IMR-90 (cell line): ENCODE data around the gene GRB10. TPM values are rescaled to one million over a fixed set of nuclear protein-coding genes. Genes with fewer than 3 reads are reported as not detected.
A peak's percentile ranks its signal among the peaks of the same experiment; 100 is the strongest.

Experiments used
- ATAC-seq: fragments of 200-7000 bp; cut with Tn5 transposase; 2 replicates; pipeline ENCODE4 v1.9.1; 2020; ENCODE audit warnings: low read depth, mild to moderate bottlenecking, moderate library complexity
- Bru-seq: library from RNA; stranded (reverse); fragments of 400-500 nt; gene quantifications from one replicate; lab custom pipeline; 2021; lab: Mats Ljungman, UMichigan
- BruChase-seq, 2 experiments: library from RNA; stranded (reverse); fragments of 400-500 nt; gene quantifications; one replicate each; lab custom pipeline; 2021; lab: Mats Ljungman, UMichigan
- BruUV-seq: library from RNA; stranded (reverse); fragments of 400-500 nt; replicated peaks from 2 replicates; lab custom pipeline; 2021; lab: Mats Ljungman, UMichigan
- CTCF ChIA-PET: fragments of 300-600 bp; formaldehyde crosslinking; extraction: SDS; loops from one replicate; lab custom pipeline; 2021; ENCODE audit warnings: antibody characterized with exemption; lab: Yijun Ruan, JAX
- POLR2A ChIA-PET: fragments of 300-600 bp; sonication (Branson Sonifier 250); formaldehyde crosslinking; loops from one replicate; lab custom pipeline; 2022; ENCODE audit warnings: antibody characterized with exemption; ENCODE audit not compliant: unreplicated experiment; lab: Charles Lee
- DNase-seq: peaks from one replicate; pipeline ENCODE4 v3.0.0; 2013
- H2AFZ ChIP-seq: replicated peaks from 2 replicates; pipeline ENCODE3; 2013; ENCODE audit warnings: low read length, mild to moderate bottlenecking; ENCODE audit not compliant: poor library complexity
- H2AK5ac ChIP-seq: 2 replicates; pipeline ENCODE4 v1.6.1; 2013; ENCODE audit warnings: low read depth, low read length, inconsistent platforms
- H2AK9ac ChIP-seq: replicated peaks from 2 replicates; pipeline ENCODE3; 2013; ENCODE audit warnings: mild to moderate bottlenecking, low read depth, low read length, moderate library complexity; ENCODE audit not compliant: poor library complexity
- H2BK120ac ChIP-seq: 2 replicates; pipeline ENCODE4 v1.6.1; 2013; ENCODE audit warnings: low read depth, low read length, inconsistent platforms
- H2BK15ac ChIP-seq: 3 replicates; pipeline ENCODE4 v1.6.1; 2013; ENCODE audit warnings: low read depth, low read length, inconsistent platforms
- H2BK20ac ChIP-seq: 2 replicates; pipeline ENCODE4 v1.6.1; 2013; ENCODE audit warnings: low read depth, mild to moderate bottlenecking, inconsistent platforms, low read length, moderate library complexity
- H2BK5ac ChIP-seq: 2 replicates; pipeline ENCODE4 v1.6.1; 2013; ENCODE audit warnings: mild to moderate bottlenecking, low read depth, low read length, inconsistent platforms; ENCODE audit not compliant: poor library complexity, severe bottlenecking
- H3K14ac ChIP-seq: replicated peaks from 2 replicates; pipeline ENCODE4 v1.6.1; 2013; ENCODE audit warnings: low read depth, low read length, inconsistent platforms
- H3K18ac ChIP-seq: 2 replicates; pipeline ENCODE4 v1.6.1; 2013; ENCODE audit warnings: low read depth, low read length, control low read depth
- H3K23ac ChIP-seq: 2 replicates; pipeline ENCODE4 v1.6.1; 2013; ENCODE audit warnings: low read depth, low read length, inconsistent platforms
- H3K27ac ChIP-seq: 2 replicates; pipeline ENCODE4 v1.5.1; 2013; ENCODE audit warnings: mild to moderate bottlenecking, control low read depth, low read length; ENCODE audit not compliant: insufficient read depth
- H3K27me3 ChIP-seq: 2 replicates; pipeline ENCODE4 v1.6.1; 2013; ENCODE audit warnings: low read length; ENCODE audit not compliant: control insufficient read depth, insufficient read depth
- H3K36me3 ChIP-seq: 2 replicates; pipeline ENCODE4 v1.6.1; 2013; ENCODE audit warnings: low read length, mixed read lengths; ENCODE audit not compliant: control insufficient read depth, insufficient read depth
- H3K4ac ChIP-seq: 2 replicates; pipeline ENCODE4 v1.6.1; 2013; ENCODE audit warnings: low read depth, low read length, inconsistent platforms
- H3K4me1 ChIP-seq: 2 replicates; pipeline ENCODE4 v1.6.1; 2013; ENCODE audit warnings: low read length, mixed read lengths; ENCODE audit not compliant: control insufficient read depth, insufficient read depth
- H3K4me2 ChIP-seq: 2 replicates; pipeline ENCODE4 v1.6.1; 2013; ENCODE audit warnings: low read depth, mild to moderate bottlenecking, control low read depth, low read length, moderate library complexity
- H3K4me3 ChIP-seq: 2 replicates; pipeline ENCODE4 v1.5.1; 2013; ENCODE audit warnings: low read depth, mild to moderate bottlenecking, control low read depth, low read length, moderate library complexity; ENCODE audit not compliant: insufficient read depth
- H3K56ac ChIP-seq: 2 replicates; pipeline ENCODE4 v1.6.1; 2013; ENCODE audit warnings: low read length, inconsistent platforms; ENCODE audit not compliant: insufficient read depth; ENCODE audit errors: extremely low read depth
- H3K79me1 ChIP-seq, 2 experiments: 2 replicates each; pipeline ENCODE4 v1.6.1; 2013; ENCODE audit warnings: low read length in 2 of 2, inconsistent platforms in 1 of 2, low read depth in 1 of 2
- H3K9ac ChIP-seq: 2 replicates; pipeline ENCODE4 v1.6.1; 2013; ENCODE audit warnings: low read depth, low read length, control low read depth
- H3K9me1 ChIP-seq: 2 replicates; pipeline ENCODE4 v1.6.1; 2013; ENCODE audit warnings: low read length, inconsistent platforms; ENCODE audit not compliant: insufficient read depth
- H3K9me3 ChIP-seq: 2 replicates; pipeline ENCODE4 v1.6.1; 2013; ENCODE audit warnings: low read length; ENCODE audit not compliant: control insufficient read depth, insufficient read depth
- H4K20me1 ChIP-seq: 2 replicates; pipeline ENCODE4 v1.6.1; 2013; ENCODE audit warnings: low read length, inconsistent platforms; ENCODE audit not compliant: insufficient read depth
- H4K5ac ChIP-seq: 2 replicates; pipeline ENCODE4 v1.6.1; 2013; ENCODE audit warnings: mild to moderate bottlenecking, low read depth, low read length, control low read depth
- H4K8ac ChIP-seq, 2 experiments: 2 replicates each; pipeline ENCODE4 v1.6.1; 2013; ENCODE audit warnings: low read depth in 2 of 2, low read length in 2 of 2, control low read depth in 1 of 2, inconsistent platforms in 1 of 2
- H4K91ac ChIP-seq: 2 replicates; pipeline ENCODE4 v1.6.1; 2013; ENCODE audit warnings: low read depth, low read length, inconsistent platforms; ENCODE audit not compliant: insufficient read depth
- CEBPB ChIP-seq: IDR thresholded peaks from 2 replicates; pipeline ENCODE4 v1.6.1; 2012; ENCODE audit warnings: low read depth, low read length, improper control_type of control experiment
- CTCF ChIP-seq: conservative IDR thresholded peaks from 2 replicates; pipeline ENCODE4 v1.5.1; 2012; ENCODE audit warnings: mild to moderate bottlenecking, low read depth, low read length, improper control_type of control experiment
- FOS ChIP-seq: fragments of 150-350 bp; IDR thresholded peaks from 2 replicates; pipeline ENCODE4 v1.6.1; 2016; ENCODE audit warnings: low read depth, low read length
- MAFK ChIP-seq: IDR thresholded peaks from 2 replicates; pipeline ENCODE4 v1.6.1; 2012; ENCODE audit warnings: low read depth, low read length, improper control_type of control experiment
- MAZ ChIP-seq: IDR thresholded peaks from 2 replicates; pipeline ENCODE4 v1.6.1; 2012; ENCODE audit warnings: low read depth, mild to moderate bottlenecking, low read length, improper control_type of control experiment, moderate library complexity, borderline replicate concordance
- MXI1 ChIP-seq: IDR thresholded peaks from 2 replicates; pipeline ENCODE4 v1.6.1; 2012; ENCODE audit warnings: low read depth, mild to moderate bottlenecking, low read length, moderate library complexity, borderline replicate concordance
- POLR2A ChIP-seq: IDR thresholded peaks from 2 replicates; pipeline ENCODE4 v1.6.1; 2012; ENCODE audit warnings: mild to moderate bottlenecking, low read depth, low read length
- RAD21 ChIP-seq: IDR thresholded peaks from 2 replicates; pipeline ENCODE4 v1.6.1; 2012; ENCODE audit warnings: low read length, improper control_type of control experiment
- SMC3 ChIP-seq: fragments of 150-350 bp; IDR thresholded peaks from 2 replicates; pipeline ENCODE4 v1.6.1; 2016; ENCODE audit warnings: low read depth, mild to moderate bottlenecking, antibody characterized with exemption, low read length, moderate library complexity
- WGBS, 2 experiments: methylation state at CpG; one replicate each; pipeline versions ENCODE4 v1.1.5 to v1.1.7; 2013; ENCODE audit warnings: missing lambda C conversion rate in 2 of 2; ENCODE audit not compliant: insufficient read length in 1 of 2; ENCODE audit errors: extremely low coverage in 2 of 2; 5-methylcytosine and 5-hydroxymethylcytosine counted together
- dilution Hi-C: fragments of 300-500 bp; cut with HindIII; formaldehyde crosslinking; loops from one replicate; pipeline ENCODE4 v1.14.3; 2018; ENCODE audit warnings: low sequenced_read_pairs; ENCODE audit not compliant: unreplicated experiment
- in situ Hi-C: fragments of 300-500 bp; cut with MboI; formaldehyde crosslinking; loops from 3 replicates; pipeline ENCODE4 v1.14.3; 2019; ENCODE audit warnings: low sequenced_read_pairs, inconsistent platforms, mixed read lengths
- intact Hi-C: fragments of 100-400 bp; cut with micrococcal nuclease; formaldehyde crosslinking; loops from 2 replicates; pipeline ENCODE4 v1.10.0; 2022
- long read RNA-seq: library from polyadenylated mRNA; unstranded; transcript quantifications from one replicate; pipeline ENCODE4 v2.0.0, GENCODE V29; 2021; ENCODE audit not compliant: unreplicated experiment
- polyA plus RNA-seq, 3 experiments: library from polyadenylated mRNA; depleted of rRNA; stranded (reverse); fragments of >200 nt; gene quantifications; 2 replicates each; pipeline ENCODE4 v1.2.3, GENCODE V29; 2012; ENCODE audit warnings: low replicate concordance in 1 of 3
- total RNA-seq: library from RNA; depleted of rRNA; stranded (reverse); fragments of >200 nt; gene quantifications from 2 replicates; pipeline ENCODE4 v1.2.3, GENCODE V29; 2012; rRNA removed
- TF ChIP-seq, protein P1 (sequence below): fragments of 150-350 bp; IDR thresholded peaks from 2 replicates; pipeline ENCODE4 v1.6.1; 2017; ENCODE audit warnings: mild to moderate bottlenecking, antibody characterized with exemption, low read length, low read depth

Gene GRB10
- 11.7 and 15.1 TPM in 2 replicates for total RNA-seq
- 5.1 and 6.3 TPM in 2 replicates for polyA plus RNA-seq (2012; rRNA removed)
- 3.2 and 4.4 TPM in 2 replicates for polyA plus RNA-seq (2012; cell fraction: cytosol; rRNA removed)
- 9.7 and 18.9 TPM in 2 replicates for polyA plus RNA-seq (2012; cell fraction: nucleus; rRNA removed; ENCODE audit: low replicate concordance)
- Bru-seq, nascent RNA: percentile 84 among the genes with signal in this experiment
- BruChase-seq, experiment 1, labeled RNA remaining after a 6-hour chase: percentile 63 among the genes with signal in this experiment
- BruChase-seq, experiment 2, labeled RNA remaining after a 2-hour chase: percentile 71 among the genes with signal in this experiment
- long read RNA-seq, full-length matches to known transcripts: 7 of 29 reads
- long read RNA-seq, partial matches to known transcripts: 1 of 29 reads
- long read RNA-seq, other reads (novel, unspliced or antisense): 21 of 29 reads

- Histone ChIP-seq H2BK20ac (no peak within 1 kb of the TSS), H2AFZ (peak within 1 kb of the TSS; percentile 79), H3K4ac (no peak within 1 kb of the TSS), H3K4me1 (peaks cover 3% of the 10 kb centered on the region; the same call in 1 of the 2 replicates), H4K5ac (no peak within 1 kb of the TSS), H3K9me3 (no peaks in the 10 kb centered on the region), H2AK9ac (peak within 1 kb of the TSS; percentile 53), H3K56ac (no peak within 1 kb of the TSS), H3K79me1 (peaks cover 23 to 78% of the 10 kb centered on the region in 2 experiments), H2BK5ac (peak within 1 kb of the TSS; percentile 63), H3K27me3 (no peaks in the 10 kb centered on the region), H2BK120ac (no peak within 1 kb of the TSS), H3K4me3 (peak within 1 kb of the TSS; percentile 47), H3K36me3 (no peaks in the 10 kb centered on the region), H3K18ac (no peak within 1 kb of the TSS), H3K27ac (no peak within 1 kb of the TSS), H3K4me2 (peak within 1 kb of the TSS; percentile 55), H3K23ac (peak within 1 kb of the TSS; percentile 25; the same call in 1 of the 2 replicates), H4K8ac (no peak within 1 kb of the TSS), H2AK5ac (no peak within 1 kb of the TSS), H3K9me1 (peaks cover 26% of the 10 kb centered on the region), H3K14ac (0 out of 2 replicates have a peak within 1 kb of the TSS, but pooled peaks have one; percentile 35), H2BK15ac (no peak within 1 kb of the TSS), H3K9ac (no peak within 1 kb of the TSS), H4K91ac (no peak within 1 kb of the TSS), H4K20me1 (peaks cover 89% of the 10 kb centered on the region)
- 70% methylated on average over 46 of the region's 95 CpGs; no CpG with 5 or more reads in 1 of the 2 experiments for WGBS, 2 experiments
- TF ChIP-seq RAD21 (peak; percentile 59), POLR2A (no peak), SMC3 (peak; percentile 41; the same call in 1 of the 2 replicates), MXI1 (peak; percentile 82; the same call in 1 of the 2 replicates), FOS (no peak), MAZ (0 out of 2 replicates have a peak, but pooled peaks have one; percentile 22), CEBPB (no peak), MAFK (no peak), CTCF (peak; percentile 45)
- TF ChIP-seq, protein P1, sequence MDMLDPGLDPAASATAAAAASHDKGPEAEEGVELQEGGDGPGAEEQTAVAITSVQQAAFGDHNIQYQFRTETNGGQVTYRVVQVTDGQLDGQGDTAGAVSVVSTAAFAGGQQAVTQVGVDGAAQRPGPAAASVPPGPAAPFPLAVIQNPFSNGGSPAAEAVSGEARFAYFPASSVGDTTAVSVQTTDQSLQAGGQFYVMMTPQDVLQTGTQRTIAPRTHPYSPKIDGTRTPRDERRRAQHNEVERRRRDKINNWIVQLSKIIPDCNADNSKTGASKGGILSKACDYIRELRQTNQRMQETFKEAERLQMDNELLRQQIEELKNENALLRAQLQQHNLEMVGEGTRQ: peak; percentile 44; the same call in 1 of the 2 replicates
- ChIA-PET CTCF (no interaction called here), POLR2A (no interaction called here)
- BruUV-seq: no TSS peak
- dilution Hi-C loops: no loop called here
- ATAC-seq (peak; percentile 91), DNase-seq (peak; percentile 20)
- in situ Hi-C loops: loop anchor here (25.0 kb wide), 1 partner anchor 280 kb away; no protein-coding TSS in a partner anchor
- intact Hi-C loops: loop anchor here (1.0 kb wide), 1 partner anchor 285 kb away; no protein-coding TSS in a partner anchor
These were observed at the start of gene GRB10 for GRCh38 chr7:50782375-50783208. GRB10 (minus strand) TSS chr7:50782896; CDS start chr7:50732322, 50,574 bp downstream.
